Natural killer cell (primary cell): ENCODE measurements around the gene LY6G5C. TPM values are rescaled to one million over a fixed set of nuclear protein-coding genes. Genes with fewer than 3 reads are reported as not detected.
A peak's percentile ranks its signal among the peaks of the same experiment; 100 is the strongest.

Source experiments
- ATAC-seq, 3 donors: fragments of 150-1000 bp in 2 of 3; fragments of 200-7000 bp in 1 of 3; cut with Tn5 transposase; 1 replicate in 1 of 3; 2 replicates in 2 of 3; pipeline ENCODE4 v1.10.0; 2021; ENCODE audit warnings: mild to moderate bottlenecking in 2 of 3, moderate library complexity in 2 of 3
- DNase-seq, 2 donors: peaks; one replicate each; pipeline versions ENCODE4 v3.0.0 to v3.0.0-alpha.2; 2013 to 2021; ENCODE audit warnings: mixed read lengths in 1 of 2
- H3K27ac ChIP-seq: one replicate; pipeline ENCODE4 v1.5.1; 2013; ENCODE audit warnings: mild to moderate bottlenecking, low read length
- H3K27me3 ChIP-seq: one replicate; pipeline ENCODE4 v1.6.1; 2013; ENCODE audit warnings: low read length; ENCODE audit not compliant: control insufficient read depth, insufficient read depth
- H3K36me3 ChIP-seq: one replicate; pipeline ENCODE4 v1.6.1; 2013; ENCODE audit warnings: low read length; ENCODE audit not compliant: control insufficient read depth, insufficient read depth
- H3K4me1 ChIP-seq: one replicate; pipeline ENCODE4 v1.6.1; 2013; ENCODE audit warnings: low read length; ENCODE audit not compliant: control insufficient read depth, insufficient read depth
- H3K4me3 ChIP-seq: one replicate; pipeline ENCODE4 v1.5.1; 2013; ENCODE audit warnings: low read length
- H3K9me3 ChIP-seq: one replicate; pipeline ENCODE4 v1.6.1; 2013; ENCODE audit warnings: low read length; ENCODE audit not compliant: control insufficient read depth, insufficient read depth
- H3K27ac Mint-ChIP-seq, 2 donors: one replicate each; pipeline ENCODE4 v1.8.0; 2022; ENCODE audit warnings: mild to moderate bottlenecking in 2 of 2, mixed read lengths in 2 of 2, moderate library complexity in 1 of 2
- H3K27me3 Mint-ChIP-seq, 2 donors: one replicate each; pipeline ENCODE4 v1.8.0; 2022; ENCODE audit warnings: low read depth in 2 of 2, mixed read lengths in 2 of 2
- H3K36me3 Mint-ChIP-seq: one replicate; pipeline ENCODE4 v1.8.0; 2022; ENCODE audit warnings: mixed read lengths
- H3K4me1 Mint-ChIP-seq, 2 donors: one replicate each; pipeline ENCODE4 v1.8.0; 2022; ENCODE audit warnings: mixed read lengths in 2 of 2
- H3K4me3 Mint-ChIP-seq: one replicate; pipeline ENCODE4 v1.8.0; 2022; ENCODE audit warnings: mild to moderate bottlenecking, moderate library complexity, mixed read lengths
- H3K9me3 Mint-ChIP-seq, 2 donors: one replicate each; pipeline ENCODE4 v1.8.0; 2022; ENCODE audit warnings: mixed read lengths in 2 of 2
- CTCF ChIP-seq: fragments of 200-600 bp; IDR thresholded peaks from one replicate; pipeline ENCODE4 v1.8.0; 2022; ENCODE audit warnings: antibody characterized with exemption
- WGBS: methylation state at CpG from one replicate; pipeline ENCODE4 v1.1.7; 2013; ENCODE audit warnings: missing lambda C conversion rate; ENCODE audit not compliant: insufficient coverage; 5-methylcytosine and 5-hydroxymethylcytosine counted together
- intact Hi-C: fragments of 100-400 bp; cut with micrococcal nuclease; formaldehyde crosslinking; loops from one replicate; pipeline ENCODE4 v1.14.2; 2022
- total RNA-seq, 4 donors: library from RNA; stranded (reverse); fragments of 120-200 nt in 1 of 4; gene quantifications; one replicate each; pipeline versions ENCODE4 v1.2.3 to v1.2.4, GENCODE V29; 2013 to 2022

LY6G5C gene
- total RNA-seq, 3 donors from 2014 or later (not counting 1 experiment from before 2014, with no cell fraction given): 2.0 to 7.9 (median 2.7) TPM

- no peaks in the 10 kb centered on the region for H3K27me3 Mint-ChIP-seq
- H3K36me3 Mint-ChIP-seq: no peaks in the 10 kb centered on the region
- Histone ChIP-seq H3K27me3 (no peaks in the 10 kb centered on the region), H3K36me3 (peaks cover 21% of the 10 kb centered on the region), H3K9me3 (no peaks in the 10 kb centered on the region), H3K4me1 (peaks cover 63% of the 10 kb centered on the region), H3K4me3 (peak overlapping the region; percentile 88), H3K27ac (peak overlapping the region; percentile 79)
- no peak for TF ChIP-seq CTCF
- peak overlapping the region; percentile 83 to 89 for H3K27ac Mint-ChIP-seq
- H3K9me3 Mint-ChIP-seq: no peaks in the 10 kb centered on the region
- intact Hi-C loops: no loop called here
- ATAC-seq (no peak), DNase-seq (no peak)
- peak overlapping the region; percentile 90 for H3K4me3 Mint-ChIP-seq
- WGBS: 92% methylated on average over 13 of the region's 13 CpGs
- H3K4me1 Mint-ChIP-seq: peaks cover 46 to 68% of the 10 kb centered on the region in 2 donors
Observed at GRCh38 chr6:31658983-31659648, 21.8 kb downstream of the LY6G5C start.

GRCh38 chr6:31658158-31658688, 22.6 kb downstream of the LY6G5C start:
- 77% methylated on average over 3 of the region's 4 CpGs for WGBS
- Mint-ChIP-seq H3K4me1 (peaks cover 37 to 60% of the 10 kb centered on the region in 2 donors), H3K9me3 (no peaks in the 10 kb centered on the region), H3K4me3 (peak overlapping the region; percentile 65), H3K36me3 (no peaks in the 10 kb centered on the region), H3K27me3 (no peaks in the 10 kb centered on the region), H3K27ac (peak overlapping the region; percentile 83 to 89)
- Histone ChIP-seq H3K27ac (no peak overlapping the region), H3K27me3 (no peaks in the 10 kb centered on the region), H3K9me3 (no peaks in the 10 kb centered on the region), H3K4me1 (peaks cover 63% of the 10 kb centered on the region), H3K36me3 (peaks cover 18% of the 10 kb centered on the region), H3K4me3 (no peak overlapping the region)
- intact Hi-C loops: no loop called here
- no peak for DNase-seq
- no peak for TF ChIP-seq CTCF
- ATAC-seq: no peak

- Mint-ChIP-seq H3K4me1 (peaks cover 41 to 62% of the 10 kb centered on the region in 2 donors), H3K36me3 (no peaks in the 10 kb centered on the region), H3K27me3 (no peaks in the 10 kb centered on the region), H3K4me3 (peak overlapping the region; percentile 65), H3K27ac (peak overlapping the region; percentile 83 to 89), H3K9me3 (no peaks in the 10 kb centered on the region)
- Histone ChIP-seq H3K27me3 (no peaks in the 10 kb centered on the region), H3K4me1 (peaks cover 60% of the 10 kb centered on the region), H3K36me3 (peaks cover 17% of the 10 kb centered on the region), H3K27ac (no peak overlapping the region), H3K9me3 (no peaks in the 10 kb centered on the region), H3K4me3 (no peak overlapping the region)
- no peak for ATAC-seq
- 89% methylated on average over 5 of the region's 6 CpGs for WGBS
- intact Hi-C loops: no loop called here
- peak in 1 of 2 donors; percentile 57 for DNase-seq
- no peak for TF ChIP-seq CTCF
Observed at GRCh38 chr6:31657406-31658157, 23.3 kb downstream of the LY6G5C start.
